G401 (cell line): ENCODE results near the gene SDHAF1. TPM values are rescaled to one million over a fixed set of nuclear protein-coding genes. Genes with fewer than 3 reads are reported as not detected.
A peak's percentile ranks its signal among the peaks of the same experiment; 100 is the strongest.
"Not testable (repeated sequence)": the region's sequence is repeated elsewhere in the genome, so short reads cannot be mapped to it uniquely, and the experiment has no call there.

Source experiments
- DNase-seq: peaks from one replicate; pipeline ENCODE4 v3.0.0-alpha.2; 2015; ENCODE audit warnings: low spot score
- in situ Hi-C: cut with HindIII; loops from 2 replicates; pipeline ENCODE4 v1.10.0; 2016; ENCODE audit warnings: low sequenced_read_pairs, mixed read lengths
- total RNA-seq: library from RNA; depleted of rRNA; stranded (reverse); fragments of >200 nt; shearing (Covaris generic); gene quantifications from 2 replicates; pipeline ENCODE4 v1.2.3, GENCODE V29; 2014

Gene SDHAF1
- total RNA-seq, 1 experiment from 2014 or later, result 46.9 TPM

DNA sequence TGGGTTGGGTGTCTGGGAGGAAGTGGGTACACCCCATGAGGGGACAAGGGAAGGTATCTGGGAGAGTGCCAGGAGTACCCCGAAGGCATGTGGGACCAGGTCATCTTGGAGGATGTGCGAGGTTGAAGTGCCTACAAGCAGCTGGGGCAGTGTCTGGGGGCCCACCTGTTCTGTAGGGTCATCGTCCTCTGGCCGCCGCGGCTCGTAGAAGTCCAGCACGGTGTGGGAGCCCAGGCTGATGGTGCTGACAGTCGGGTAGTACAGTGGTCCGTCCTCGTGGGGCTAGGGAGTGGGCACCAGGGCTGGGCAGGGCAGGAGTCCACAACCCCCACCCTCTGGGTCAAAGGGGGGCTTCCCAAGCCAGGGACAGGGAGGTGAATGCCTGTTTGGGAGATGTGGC lies 15.4 kb downstream of the SDHAF1 start:
- DNase-seq, result no peak
- in situ Hi-C loops, result no loop called here

DNA sequence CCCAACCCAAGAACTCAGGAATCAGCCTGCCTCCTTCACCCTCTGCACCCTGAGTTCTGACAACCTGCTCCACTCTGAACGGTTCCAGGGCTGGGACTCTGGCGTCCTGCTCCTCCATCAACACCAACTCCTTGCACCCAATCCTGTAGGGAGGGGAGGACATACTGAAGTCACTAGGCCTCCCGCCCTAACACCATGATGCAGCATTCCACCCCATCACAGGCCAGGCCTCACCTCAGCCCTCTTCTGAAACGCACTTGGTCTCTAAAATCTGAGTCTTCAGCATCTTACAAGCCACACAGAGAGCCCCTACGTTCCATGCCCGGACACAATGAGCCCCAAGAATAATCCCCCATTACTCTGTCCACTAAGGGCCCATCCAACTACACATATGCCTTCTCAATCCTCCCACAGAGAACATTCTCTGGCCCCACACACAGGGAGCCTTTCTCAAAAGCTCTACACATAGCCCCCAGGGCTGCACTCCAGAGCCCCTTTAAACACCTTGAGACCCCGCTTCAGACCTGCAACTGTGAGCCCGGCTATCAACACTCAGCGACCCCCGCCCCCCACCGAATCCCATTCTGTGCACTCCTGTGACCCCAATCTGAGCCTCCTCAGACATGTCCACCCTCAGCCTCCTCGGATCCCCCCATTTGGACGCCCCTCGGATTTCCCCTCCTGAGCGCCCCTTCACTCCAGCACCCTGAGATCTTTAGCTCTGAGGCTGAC lies 18.5 kb downstream of the SDHAF1 start:
- DNase-seq, result no peak
- in situ Hi-C loops, result no loop called here

DNA sequence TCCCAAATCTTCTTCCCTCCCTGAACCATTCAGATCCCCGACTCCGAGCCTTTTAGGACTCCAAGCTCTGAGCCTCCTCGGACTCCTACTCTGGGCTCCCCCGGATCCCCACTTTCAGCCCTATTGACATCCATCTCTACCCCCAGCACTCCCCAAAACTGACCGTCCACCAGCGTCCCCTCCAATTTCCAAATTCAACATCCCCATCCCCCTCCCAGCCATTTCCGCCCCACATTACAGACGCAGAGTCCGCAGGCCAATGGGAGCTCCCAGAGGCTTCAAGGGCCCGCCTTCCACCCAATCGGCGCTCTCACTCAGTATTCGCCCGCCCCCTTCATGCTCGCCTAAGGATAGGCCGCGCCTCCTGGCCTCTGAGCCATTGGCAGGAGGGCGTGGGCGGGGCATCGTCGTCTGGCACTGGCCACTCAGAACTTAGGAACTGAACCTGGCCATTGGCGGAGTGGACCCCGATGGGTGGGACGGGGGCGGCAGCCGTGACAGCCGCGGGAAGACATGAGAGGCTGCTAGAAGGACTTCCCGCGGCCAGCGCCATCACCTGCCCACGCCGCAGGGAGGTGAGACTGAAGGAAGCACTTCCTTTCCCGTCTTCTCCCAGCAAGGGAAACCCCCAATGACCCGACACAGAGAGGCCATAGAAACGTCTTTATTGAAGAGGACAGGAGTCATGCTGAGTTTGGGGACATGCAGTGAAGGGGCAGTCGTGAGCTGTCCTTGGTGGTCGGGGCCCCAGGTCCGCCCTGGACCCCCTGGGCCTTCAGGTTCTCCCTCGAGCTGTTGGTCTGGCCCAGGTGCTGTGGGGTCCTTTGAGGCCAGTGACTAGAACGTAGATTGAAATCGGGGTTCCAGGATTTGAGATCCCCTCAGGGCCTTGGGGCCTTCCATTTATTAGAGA lies 19.3 kb downstream of the SDHAF1 start, which contains the start of gene ALKBH6:
TSS of gene ALKBH6 (minus strand) at position 202 of the 913 bp plus-strand sequence. CDS start 816 bp downstream, outside the sequence.
- in situ Hi-C loops, result no loop called here
- DNase-seq, result peak; percentile 100

DNA sequence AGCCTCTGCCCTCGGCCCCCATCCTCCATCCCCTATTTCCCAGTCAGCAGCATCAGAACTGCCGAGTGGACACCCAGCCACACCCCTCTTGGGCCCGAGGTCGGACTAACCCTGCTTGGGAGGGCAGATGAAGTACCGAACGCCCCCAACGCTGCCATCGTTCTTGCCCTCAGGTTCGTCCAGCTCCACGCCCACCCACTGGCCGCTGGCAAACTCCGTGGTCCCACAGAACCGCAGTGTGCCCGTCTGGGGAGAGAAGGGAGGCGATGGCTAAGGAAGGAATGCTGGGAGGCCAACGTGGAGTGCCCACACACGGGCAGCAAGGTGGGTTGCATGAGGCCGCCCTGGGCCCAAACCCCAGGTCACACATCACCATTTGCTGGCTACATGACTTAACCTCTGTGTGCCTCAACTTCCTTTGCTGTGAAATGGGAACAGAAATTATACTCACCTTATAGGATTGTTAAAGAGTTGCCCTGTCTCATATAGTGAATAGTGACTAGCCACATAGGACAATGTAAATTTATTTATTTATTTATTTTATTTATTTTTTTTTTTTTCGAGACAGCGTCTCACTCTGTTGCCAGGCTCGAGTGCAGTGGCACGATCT lies 24.2 kb downstream of the SDHAF1 start:
- no peak for DNase-seq
- in situ Hi-C loops, result no loop called here

DNA sequence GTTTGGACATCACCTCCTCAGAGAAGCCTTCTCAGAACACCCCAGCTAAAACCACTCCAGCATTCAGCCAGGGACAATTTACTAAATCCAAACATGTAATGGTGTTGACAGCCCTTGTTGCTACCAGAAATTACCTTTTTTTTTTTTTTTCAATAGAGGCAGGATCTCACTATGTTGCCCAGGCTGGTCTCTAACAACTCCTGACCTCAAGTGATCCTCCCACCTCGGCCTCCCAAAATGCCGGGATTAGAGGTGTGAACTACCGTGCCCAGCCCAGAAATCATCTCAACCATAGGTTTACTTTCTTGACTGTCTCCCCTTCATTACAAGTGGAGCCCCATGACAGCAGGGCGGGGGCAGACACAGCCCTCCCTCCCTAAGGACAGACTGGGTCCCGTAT lies 28.4 kb downstream of the SDHAF1 start:
- in situ Hi-C loops, result no loop called here
- no peak for DNase-seq

DNA sequence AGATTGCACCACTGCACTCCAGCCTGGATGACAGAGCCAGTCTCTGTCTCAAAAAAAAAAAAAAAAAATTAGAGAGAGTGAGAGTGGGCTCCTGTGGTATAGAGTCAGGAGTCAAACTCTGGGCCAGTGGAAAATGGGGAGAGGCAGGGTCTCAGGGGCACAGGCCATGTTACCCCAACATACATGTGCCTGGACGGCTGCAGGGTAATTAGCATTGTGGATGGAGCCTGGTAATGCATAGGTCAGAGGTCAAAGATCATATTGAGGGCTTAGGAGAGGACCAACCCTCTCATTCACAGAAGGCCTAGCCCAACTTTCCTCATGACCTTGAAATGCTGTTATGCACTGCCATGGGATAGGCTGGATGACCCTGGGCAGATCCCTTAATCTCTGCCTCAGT lies 30.6 kb downstream of the SDHAF1 start:
- DNase-seq, result no peak
- in situ Hi-C loops, result no loop called here

DNA sequence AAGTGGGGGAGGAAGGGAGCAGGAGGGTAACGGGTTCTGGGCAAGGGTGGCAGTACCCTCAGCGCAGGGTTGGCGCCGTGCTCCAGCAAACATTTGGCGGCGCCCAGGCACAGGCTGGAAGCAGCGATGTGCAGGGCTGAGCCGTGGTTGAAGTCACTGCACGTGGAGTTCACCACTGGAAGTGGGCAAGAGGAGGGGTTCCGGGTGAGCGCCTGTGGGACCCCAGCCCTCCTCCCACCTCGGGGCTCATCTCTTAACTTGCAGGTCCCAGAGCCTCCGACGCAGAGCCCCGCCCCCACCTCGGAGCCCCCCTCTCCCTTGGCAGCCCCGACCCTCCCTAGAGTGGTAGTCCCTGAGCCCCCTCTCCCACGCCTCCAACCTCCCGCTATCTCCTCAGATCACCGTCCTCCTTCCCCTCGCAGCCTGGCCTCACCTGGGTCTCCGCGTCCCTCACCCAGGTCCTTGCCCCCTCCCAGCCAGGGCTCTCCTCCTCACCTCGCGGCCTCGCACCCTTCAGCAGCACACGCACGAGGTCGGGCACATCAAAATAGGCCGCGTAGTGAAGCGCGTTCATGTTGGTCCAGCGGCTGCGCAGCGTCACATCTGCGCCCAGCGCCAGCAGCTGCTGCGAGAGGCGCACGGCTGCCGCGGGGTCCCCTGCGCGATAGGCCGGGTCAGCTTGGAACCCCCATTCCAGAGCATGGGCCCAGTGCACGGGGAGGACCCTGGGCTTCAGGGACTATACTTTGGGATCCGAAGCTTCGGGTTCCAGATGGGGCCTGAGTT lies 31.3 kb downstream of the SDHAF1 start:
- in situ Hi-C loops, result no loop called here
- no peak for DNase-seq

DNA sequence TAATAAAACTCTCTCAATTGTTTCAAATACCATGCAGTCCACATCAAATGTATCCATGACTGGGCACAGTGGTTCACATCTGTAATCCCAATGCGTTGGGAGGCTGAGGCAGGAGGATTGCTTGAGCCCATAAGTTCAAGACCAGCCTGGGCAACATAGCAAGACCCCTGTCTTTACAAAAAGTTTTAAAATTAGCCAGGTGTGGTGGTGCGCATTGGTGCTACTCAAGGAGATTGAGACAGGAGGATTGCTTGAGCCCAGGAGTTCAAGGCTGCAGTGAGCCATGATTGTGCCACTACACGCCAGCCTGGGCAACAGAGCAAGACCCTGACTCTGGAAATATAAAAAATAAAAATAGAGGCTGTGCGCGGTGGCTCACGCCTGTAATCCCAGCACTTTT lies 32.7 kb downstream of the SDHAF1 start:
- DNase-seq, result no peak
- in situ Hi-C loops, result no loop called here

DNA sequence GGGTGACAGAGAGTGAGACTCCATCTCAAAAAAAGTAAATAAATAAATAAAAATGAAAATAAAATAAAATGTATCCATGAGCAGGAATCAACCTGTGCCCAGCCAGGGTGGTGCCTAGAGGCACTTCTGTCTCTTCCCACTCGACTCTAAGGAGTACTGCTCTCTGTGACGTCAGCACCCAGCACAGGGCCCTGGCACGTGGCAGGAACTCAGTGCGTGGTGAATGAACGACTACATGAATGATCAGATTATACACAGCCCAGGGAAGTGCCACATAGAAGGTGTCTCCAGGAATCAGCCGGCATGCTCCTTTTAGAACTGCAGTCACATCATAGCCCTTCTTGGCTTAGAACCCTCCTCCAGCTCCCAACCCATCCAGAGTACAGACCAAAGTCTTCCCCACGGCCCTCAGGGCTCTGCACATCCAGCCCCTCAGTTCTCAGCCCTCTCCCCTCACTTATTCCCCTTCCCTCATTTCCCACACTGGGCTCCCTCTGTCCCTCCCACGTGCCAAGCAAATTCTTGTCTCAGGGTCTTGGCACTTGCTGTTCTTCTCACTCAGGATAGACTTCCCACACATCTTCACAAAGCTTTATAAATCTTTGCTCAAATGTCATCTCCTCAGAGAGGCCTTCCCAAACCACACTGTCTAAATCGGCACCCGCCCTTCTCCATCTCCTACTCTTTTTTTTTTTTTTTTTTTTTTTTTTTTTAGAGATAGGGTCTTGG lies 33.5 kb downstream of the SDHAF1 start:
- peak; percentile 33 for DNase-seq
- in situ Hi-C loops, result no loop called here

DNA sequence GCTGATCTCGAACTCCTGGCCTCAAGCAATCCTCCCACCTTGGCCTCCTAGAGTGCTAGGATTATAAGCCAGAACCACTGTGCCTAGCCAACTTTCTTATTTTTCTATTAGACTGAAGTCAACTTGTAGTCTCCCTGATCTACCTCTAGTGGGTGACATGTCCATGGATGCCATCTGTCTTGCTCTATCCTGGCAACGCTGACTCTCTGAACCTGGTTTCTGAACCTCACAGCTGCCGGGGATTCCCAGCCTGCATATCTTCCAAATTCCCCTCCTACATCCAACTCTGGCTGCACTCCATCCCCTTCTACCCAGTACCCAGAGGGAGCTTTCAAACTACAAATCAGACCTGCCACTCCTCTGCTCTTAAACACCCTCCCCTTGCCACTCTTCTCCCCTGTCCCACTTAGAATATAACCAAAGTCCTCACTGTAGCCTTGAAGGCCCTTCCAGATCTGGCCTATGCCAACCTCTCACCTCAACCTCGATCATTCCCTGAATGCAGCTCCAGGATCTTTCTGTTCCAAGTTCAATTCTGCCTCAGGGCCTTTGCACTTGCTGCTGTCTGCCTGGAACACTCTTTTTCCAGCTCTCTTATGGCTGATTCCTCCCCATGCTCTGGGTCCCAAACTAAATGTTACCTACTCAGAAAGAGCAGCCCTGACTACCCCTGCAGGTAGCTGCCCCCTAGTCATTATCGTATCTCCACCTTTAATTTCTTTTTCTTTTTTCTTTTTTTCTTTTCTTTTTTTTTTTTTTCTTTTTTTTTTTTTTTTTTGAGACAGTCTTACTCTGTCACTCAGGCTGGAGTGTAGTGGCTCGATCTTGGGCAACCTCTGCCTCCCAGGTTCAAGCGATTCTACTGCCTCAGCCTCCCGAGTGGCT lies 35.5 kb downstream of the SDHAF1 start:
- in situ Hi-C loops, result no loop called here
- DNase-seq, result peak; percentile 80

DNA sequence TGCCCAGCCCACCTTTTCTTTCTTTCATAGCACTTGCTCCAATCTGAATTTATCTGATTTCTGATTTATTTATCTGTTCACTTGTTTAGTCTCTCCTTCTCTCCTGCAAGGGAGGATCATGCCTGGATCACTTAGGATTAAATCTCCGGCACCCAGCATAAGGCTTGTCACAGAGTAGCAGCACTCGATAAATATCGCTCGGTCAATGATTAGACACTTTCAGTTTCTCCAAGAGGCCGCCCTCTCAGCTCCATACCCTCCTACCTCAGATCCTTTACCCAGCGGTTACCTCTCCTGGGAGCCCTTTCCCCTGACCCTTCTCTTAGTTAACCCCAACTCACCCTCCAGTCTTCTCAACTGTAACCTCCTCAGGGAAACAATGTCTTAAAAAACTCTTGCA lies 36.3 kb downstream of the SDHAF1 start:
- DNase-seq, result no peak
- in situ Hi-C loops, result no loop called here

DNA sequence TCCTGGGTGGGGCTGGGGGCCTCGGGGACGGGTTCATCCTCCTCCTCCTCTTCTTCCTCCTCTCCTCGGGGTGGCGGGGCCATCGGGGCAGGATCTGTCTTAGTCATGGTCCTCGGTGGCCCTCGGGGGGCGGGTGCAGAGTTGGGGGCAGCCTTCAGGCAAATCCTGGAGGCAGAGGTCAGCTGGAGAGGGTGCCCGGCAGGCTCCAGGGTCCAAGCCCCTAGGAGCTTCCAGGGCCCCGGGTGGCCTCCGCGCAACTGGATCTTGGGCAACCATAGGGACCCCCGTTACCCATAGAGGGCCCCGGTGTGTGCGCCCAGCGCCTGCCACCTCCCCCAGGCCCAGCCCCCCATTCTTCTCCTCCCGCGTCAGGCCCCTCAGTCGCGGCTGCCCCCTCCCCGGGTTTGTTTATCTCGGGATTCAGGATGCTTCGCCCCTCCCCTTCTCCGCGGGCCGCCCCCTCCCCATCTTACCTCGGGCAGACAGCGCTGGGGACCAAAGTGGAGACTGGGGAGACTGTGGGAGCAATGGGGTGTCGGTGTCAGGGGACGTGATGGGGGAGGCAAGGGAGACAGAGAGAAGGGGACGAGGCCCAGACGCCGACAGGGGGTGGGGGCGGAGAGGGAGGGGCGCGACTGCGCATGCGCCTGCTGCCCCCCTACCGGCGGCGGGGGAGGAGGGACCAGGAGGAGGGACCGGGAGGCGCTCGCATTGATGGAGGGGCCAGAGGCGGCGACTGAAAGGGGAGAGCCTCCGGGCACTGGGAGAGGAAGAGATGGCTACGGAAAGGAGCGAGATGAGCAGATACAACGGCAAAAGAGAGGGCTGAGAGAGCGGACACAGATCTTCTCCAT lies 37.5 kb downstream of the SDHAF1 start, which contains the start of gene CLIP3:
TSS of gene CLIP3 (minus strand) at position 623 of the 854 bp plus-strand sequence. CDS start at position 107, 516 bp downstream.
- in situ Hi-C loops, result no loop called here
- DNase-seq, result peak; percentile 88

DNA sequence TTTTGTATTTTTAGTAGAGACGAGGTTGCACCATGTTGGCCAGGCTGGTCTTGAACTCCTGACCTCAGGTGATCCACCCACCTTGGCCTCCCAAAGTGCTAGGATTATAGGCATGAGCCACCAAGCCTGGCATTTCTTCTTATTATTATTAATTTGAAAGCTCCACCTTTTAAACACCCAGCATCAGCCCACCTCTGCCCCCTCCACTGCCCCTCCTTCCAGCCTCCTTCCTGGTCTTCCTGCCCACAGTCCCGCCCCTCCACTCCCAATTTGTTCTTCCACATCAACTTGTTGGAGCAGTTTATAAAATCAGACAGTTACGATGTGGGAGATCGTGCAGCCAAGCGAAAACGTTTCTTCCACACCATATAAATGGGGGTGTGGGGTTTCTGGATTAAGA lies 45.5 kb downstream of the SDHAF1 start:
- in situ Hi-C loops, result no loop called here
- no peak for DNase-seq

DNA sequence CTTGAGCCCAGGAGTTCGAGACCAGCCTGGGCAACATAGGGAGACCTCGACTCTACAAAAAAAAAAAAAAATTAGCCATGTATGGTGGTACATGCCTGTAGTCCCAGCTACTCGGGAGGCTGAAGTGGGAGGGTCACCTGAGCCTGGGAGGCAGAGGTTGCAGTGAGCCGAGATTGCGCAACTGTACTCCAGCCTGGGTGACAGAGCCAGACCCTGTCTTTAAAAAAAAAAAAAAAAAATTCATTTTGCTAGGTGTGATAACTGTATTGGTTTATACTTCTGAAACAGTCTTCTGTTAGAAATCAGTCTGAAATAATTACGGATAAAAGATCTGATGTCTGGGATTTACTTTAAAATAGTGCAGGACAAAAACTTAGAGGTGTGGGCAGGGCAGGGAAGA lies 46.1 kb downstream of the SDHAF1 start:
- in situ Hi-C loops, result not testable (repeated sequence)

DNA sequence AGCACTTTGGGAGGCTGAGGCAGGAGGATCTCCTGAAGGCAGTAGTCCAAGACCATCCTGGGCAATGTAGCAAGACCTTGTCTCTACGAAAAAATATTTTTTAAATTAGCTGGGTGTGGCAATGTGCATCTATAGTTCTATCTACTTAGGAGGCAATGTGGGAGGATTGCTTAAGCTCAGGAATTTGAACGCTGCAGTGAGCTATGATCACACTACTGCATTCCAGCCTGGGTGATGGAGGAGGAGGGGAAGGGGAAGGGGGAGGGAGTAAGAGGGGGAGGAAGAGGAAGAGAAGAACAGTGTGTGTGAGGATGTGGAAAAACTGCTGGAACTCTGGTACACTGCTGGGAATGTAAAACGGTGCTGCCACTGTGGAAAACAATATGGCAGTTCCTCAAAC lies 46.8 kb downstream of the SDHAF1 start:
- in situ Hi-C loops, result no loop called here
- DNase-seq, result no peak

More for the DNA sequence above, 46.1 kb downstream of the SDHAF1 start:
- not testable (repeated sequence) for DNase-seq

DNA sequence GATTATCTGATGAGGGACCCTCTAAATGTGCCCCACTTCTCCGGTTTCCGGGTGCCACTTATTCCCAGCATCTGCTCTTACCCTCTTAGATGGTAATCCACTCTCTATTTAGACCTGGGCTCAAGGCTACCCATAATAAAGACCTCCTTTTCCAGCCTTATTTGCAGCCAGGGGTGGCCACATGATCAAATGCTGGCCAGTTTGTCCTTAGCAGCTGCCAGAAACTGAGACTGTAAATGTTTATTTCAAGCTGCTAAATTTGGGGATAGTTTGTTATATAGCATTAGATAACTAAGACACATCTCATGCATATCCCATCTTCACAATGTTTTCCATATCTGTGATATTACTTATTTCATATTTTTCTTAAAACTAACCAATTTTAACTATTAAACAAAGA lies 49.0 kb downstream of the SDHAF1 start:
- DNase-seq, result no peak
- in situ Hi-C loops, result no loop called here
